ENCODE measurements around the gene PPIB. TPM values are rescaled to one million over a fixed set of nuclear protein-coding genes. Genes with fewer than 3 reads are reported as not detected.

The PPIB gene
- total and polyA plus RNA-seq, 2 donors (not counting 1 experiment from before 2014, with no cell fraction given): 108 to 176 TPM

DNA sequence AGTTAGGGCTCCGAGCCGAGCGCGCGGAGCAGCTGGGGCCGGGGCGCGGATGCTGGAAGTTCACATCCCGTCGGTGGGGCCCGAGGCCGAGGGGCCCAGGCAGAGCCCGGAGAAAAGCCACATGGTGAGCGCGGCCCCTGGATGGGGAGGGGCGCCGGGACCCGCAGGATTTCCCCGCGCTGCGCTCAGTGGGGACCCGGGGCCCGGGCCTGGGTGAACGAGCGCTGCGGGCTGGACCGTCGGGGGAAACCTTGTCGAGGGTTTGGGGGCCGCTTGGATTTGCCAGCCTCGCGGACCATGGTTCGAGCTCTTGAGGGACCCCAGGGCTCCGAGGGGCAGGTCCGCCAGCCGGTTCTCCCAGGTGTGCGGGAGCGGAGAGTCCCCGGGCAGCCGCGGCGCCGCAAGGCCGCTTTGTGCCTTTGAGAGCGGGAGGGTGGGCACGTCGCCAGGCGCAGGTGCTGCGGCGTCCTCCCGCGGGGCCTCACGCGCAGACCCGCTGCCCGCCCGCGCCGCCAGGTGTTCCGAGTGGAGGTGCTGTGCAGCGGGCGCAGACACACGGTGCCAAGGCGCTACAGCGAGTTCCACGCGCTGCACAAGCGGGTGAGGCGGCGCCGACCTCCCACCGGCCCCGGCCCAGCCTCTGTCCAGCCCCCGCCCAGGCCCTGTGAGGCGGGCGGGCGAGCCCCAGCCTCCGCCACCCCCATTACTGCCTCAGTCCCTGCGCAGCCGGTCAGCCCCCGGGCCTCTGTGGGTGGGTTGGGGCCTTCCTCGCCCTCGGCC is 10.9 kb downstream of the PPIB start, which contains the start of gene SNX22:
Gene SNX22 (plus strand): TSS at position 5 of the 780 bp plus-strand sequence. CDS start 45 bp downstream, at position 50.
- H2AFZ ChIP-seq (ENCODE audit: insufficient read depth, low read depth, low read length, poor library complexity, severe bottlenecking): peak within 1 kb of the TSS; percentile 79
- H4K20me1 ChIP-seq (ENCODE audit: control insufficient read depth, insufficient read depth, low read length, poor library complexity, severe bottlenecking): peaks cover 60% of the 10 kb centered on the region
- DNase-seq (peak; percentile 71), ATAC-seq (ENCODE audit: low read depth) (peak; percentile 2)
- H3K27ac Mint-ChIP-seq: peak within 1 kb of the TSS; percentile 94
- H3K4me1 ChIP-seq (ENCODE audit: control insufficient read depth in 2 of 2, insufficient read depth in 2 of 2, low read length in 2 of 2): peaks cover 30 to 56% of the 10 kb centered on the region in 2 donors
- peak within 1 kb of the TSS; percentile 90 for H3K4me3 Mint-ChIP-seq
- H3K4me3 ChIP-seq (ENCODE audit: control extremely low read depth in 1 of 5, extremely low read depth in 1 of 5, insufficient read depth in 1 of 5, low read depth in 2 of 5, low read length in 4 of 5): peak within 1 kb of the TSS; percentile 81 to 96 (median 94)
- CTCF ChIA-PET: interaction anchor here (1.0 to 4.7 kb wide), 8 partner anchors 11 to 107 kb away, joined by 3 to 62 read pairs (median 14); partner anchors contain the start of gene PPIB
- POLR2A ChIA-PET: interaction anchor here (1.1 to 3.9 kb wide), 5 partner anchors 11 to 107 kb away, joined by 4 to 55 read pairs (median 5); partner anchors contain the start of genes CIAO2A, PPIB and SNX1
- H3K9ac ChIP-seq (ENCODE audit: low read length): peak within 1 kb of the TSS; percentile 91
- TF ChIP-seq, protein P1, sequence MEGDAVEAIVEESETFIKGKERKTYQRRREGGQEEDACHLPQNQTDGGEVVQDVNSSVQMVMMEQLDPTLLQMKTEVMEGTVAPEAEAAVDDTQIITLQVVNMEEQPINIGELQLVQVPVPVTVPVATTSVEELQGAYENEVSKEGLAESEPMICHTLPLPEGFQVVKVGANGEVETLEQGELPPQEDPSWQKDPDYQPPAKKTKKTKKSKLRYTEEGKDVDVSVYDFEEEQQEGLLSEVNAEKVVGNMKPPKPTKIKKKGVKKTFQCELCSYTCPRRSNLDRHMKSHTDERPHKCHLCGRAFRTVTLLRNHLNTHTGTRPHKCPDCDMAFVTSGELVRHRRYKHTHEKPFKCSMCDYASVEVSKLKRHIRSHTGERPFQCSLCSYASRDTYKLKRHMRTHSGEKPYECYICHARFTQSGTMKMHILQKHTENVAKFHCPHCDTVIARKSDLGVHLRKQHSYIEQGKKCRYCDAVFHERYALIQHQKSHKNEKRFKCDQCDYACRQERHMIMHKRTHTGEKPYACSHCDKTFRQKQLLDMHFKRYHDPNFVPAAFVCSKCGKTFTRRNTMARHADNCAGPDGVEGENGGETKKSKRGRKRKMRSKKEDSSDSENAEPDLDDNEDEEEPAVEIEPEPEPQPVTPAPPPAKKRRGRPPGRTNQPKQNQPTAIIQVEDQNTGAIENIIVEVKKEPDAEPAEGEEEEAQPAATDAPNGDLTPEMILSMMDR (IDR thresholded peaks at IDR 0.05): no peak
- no peak for TF ChIP-seq EZH2 (IDR thresholded peaks at IDR 0.05; ENCODE audit: borderline replicate concordance, insufficient read depth, low read depth, low read length, poor library complexity, severe bottlenecking)
- no peaks in the 10 kb centered on the region for H3K27me3 Mint-ChIP-seq
- no peaks in the 10 kb centered on the region for H3K9me3 ChIP-seq (ENCODE audit: control extremely low read depth in 1 of 3, control insufficient read depth in 2 of 3, insufficient read depth in 1 of 3, low read length in 2 of 3)
- H3K27me3 ChIP-seq (replicated peaks in 1 of 4; ENCODE audit: control extremely low read depth in 1 of 4, control insufficient read depth in 3 of 4, insufficient read depth in 4 of 4, low read length in 3 of 4): no peaks in the 10 kb centered on the region
- H3K79me2 ChIP-seq (ENCODE audit: control insufficient read depth, insufficient read depth, low read length): peaks cover 46% of the 10 kb centered on the region
- peak within 1 kb of the TSS; percentile 79 to 83 for H3K27ac ChIP-seq (ENCODE audit: low read length in 2 of 2)
- intact Hi-C loops (cut with micrococcal nuclease): loop anchor here (2.0 to 5.0 kb wide), 3 partner anchors 320 to 551 kb away; partner anchors contain the start of gene HERC1
- WGBS (ENCODE audit: insufficient coverage): under 1% methylated on average over 82 of the region's 83 CpGs
- no peaks in the 10 kb centered on the region for H3K9me3 Mint-ChIP-seq (ENCODE audit: insufficient read depth)
- peaks cover 7 to 33% of the 10 kb centered on the region in 2 experiments for H3K36me3 ChIP-seq (replicated peaks in 1 of 2; ENCODE audit: control extremely low read depth in 1 of 2, control insufficient read depth in 1 of 2, extremely low read depth in 1 of 2, insufficient read depth in 2 of 2, low read length in 1 of 2)
- H3K4me2 ChIP-seq (replicated peaks; ENCODE audit: low read depth, low read length, poor library complexity, severe bottlenecking): peak within 1 kb of the TSS; percentile 87
- peaks cover 61% of the 10 kb centered on the region for H3K4me1 Mint-ChIP-seq

Measured in B cell (primary cell).